GM12891 (cell line): Measurements from ENCODE around the gene PAX7.

ENCODE experiments used
- DNase-seq: peaks from one replicate; pipeline ENCODE4 v3.0.0; 2011; ENCODE audit warnings: low spot score; ENCODE audit not compliant: insufficient read length
- FAIRE-seq: peaks from 2 replicates; lab custom pipeline; 2011; peaks lifted over from hg19 to GRCh38; lab: Jason Lieb, UNC
- PAX5 ChIP-seq: IDR thresholded peaks from 2 replicates; pipeline ENCODE4 v1.6.1; 2011; ENCODE audit warnings: low read length, moderate library complexity, mild to moderate bottlenecking; ENCODE audit not compliant: insufficient read depth, severe bottlenecking
- POLR2A ChIP-seq: IDR thresholded peaks from 2 replicates; pipeline ENCODE4 v1.6.1; 2011; ENCODE audit warnings: low read depth, low read length, control low read depth
- POLR2AphosphoS5 ChIP-seq: IDR thresholded peaks from 2 replicates; pipeline ENCODE4 v1.6.1; 2011; ENCODE audit warnings: low read depth, low read length, control low read depth
- POU2F2 ChIP-seq: IDR thresholded peaks from 2 replicates; pipeline ENCODE4 v1.6.1; 2011; ENCODE audit warnings: low read depth, mild to moderate bottlenecking, control low read depth, low read length, moderate library complexity
- SPI1 ChIP-seq: IDR thresholded peaks from 2 replicates; pipeline ENCODE4 v1.6.1; 2011; ENCODE audit warnings: low read depth, low read length, control low read depth
- TAF1 ChIP-seq: IDR thresholded peaks from 2 replicates; pipeline ENCODE4 v1.6.1; 2011; ENCODE audit warnings: low read depth, low read length, control low read depth

PAX7 gene

DNA sequence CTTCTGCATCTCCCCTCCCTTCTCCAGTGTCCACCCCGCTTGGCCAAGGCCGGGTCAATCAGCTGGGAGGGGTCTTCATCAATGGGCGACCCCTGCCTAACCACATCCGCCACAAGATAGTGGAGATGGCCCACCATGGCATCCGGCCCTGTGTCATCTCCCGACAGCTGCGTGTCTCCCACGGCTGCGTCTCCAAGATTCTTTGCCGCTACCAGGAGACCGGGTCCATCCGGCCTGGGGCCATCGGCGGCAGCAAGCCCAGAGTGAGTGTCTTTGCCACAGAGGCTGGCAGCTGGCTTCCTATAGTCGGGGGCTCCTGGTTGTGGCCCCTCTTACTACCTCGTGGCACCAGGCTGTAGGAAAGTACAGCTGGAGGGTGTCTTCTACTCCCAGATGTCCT lies 3.6 kb downstream of the PAX7 start:
- no peak for TF ChIP-seq POLR2A
- TF ChIP-seq SPI1 = no peak
- no peak for TF ChIP-seq PAX5
- no peak for TF ChIP-seq TAF1
- no peak for TF ChIP-seq POLR2AphosphoS5
- no peak for TF ChIP-seq POU2F2
- FAIRE-seq = no peak
- DNase-seq = no peak

DNA sequence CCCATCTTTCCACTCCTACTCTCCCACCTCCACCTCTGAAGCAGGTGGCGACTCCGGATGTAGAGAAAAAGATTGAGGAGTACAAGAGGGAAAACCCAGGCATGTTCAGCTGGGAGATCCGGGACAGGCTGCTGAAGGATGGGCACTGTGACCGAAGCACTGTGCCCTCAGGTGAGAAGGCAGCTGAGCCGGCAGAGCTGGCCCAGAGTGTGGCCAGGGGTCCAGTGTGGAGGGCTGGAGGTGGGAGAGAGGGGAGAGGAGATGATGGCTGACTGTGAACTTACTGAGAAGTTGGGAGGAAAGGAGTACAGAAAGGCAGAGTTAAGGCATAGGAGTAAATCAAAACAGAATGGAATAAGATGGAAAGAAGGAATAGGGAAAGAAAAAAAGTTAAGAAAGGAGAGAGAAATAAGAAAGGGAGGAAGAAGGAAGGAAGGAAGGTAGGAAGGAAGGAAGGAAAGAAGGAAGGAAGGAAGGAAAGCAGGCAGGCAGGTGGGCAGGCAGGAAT lies 4.5 kb downstream of the PAX7 start:
- DNase-seq = no peak
- no peak for TF ChIP-seq POLR2AphosphoS5
- no peak for TF ChIP-seq PAX5
- TF ChIP-seq SPI1 = no peak
- TF ChIP-seq POU2F2 = no peak
- TF ChIP-seq TAF1 = no peak
- TF ChIP-seq POLR2A = no peak
- no peak for FAIRE-seq

DNA sequence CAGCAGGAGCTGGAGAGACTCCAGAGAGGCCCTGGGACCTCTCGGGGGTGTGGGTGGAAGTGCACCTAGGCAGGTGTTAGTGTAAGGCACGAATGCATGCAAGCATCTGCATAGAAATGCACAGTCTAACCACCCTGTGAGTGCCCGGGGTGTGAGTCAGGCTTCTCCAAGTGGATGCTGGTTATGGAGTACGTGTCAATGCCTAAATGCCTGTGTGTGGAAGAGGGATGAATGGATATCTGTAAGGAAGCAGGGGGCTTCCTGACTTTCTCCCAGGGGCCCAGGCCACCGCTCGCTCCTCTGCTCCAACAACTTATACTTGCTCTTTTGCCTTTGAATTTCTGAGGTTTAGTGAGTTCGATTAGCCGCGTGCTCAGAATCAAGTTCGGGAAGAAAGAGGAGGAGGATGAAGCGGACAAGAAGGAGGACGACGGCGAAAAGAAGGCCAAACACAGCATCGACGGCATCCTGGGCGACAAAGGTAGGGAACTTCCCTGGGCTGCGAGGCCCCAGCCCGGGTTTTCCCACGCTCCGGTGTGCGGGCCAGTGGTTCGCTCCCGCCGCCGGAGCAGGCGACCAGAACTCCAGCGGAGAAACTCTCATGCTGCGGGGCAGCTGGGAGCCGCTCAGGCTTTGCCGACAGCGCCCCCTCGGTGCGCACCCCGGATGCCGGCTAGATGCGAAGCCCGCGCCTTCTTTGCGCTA lies 5.4 kb downstream of the PAX7 start:
- FAIRE-seq (no peak), DNase-seq (no peak)
- no peak for TF ChIP-seq TAF1
- no peak for TF ChIP-seq POLR2A
- no peak for TF ChIP-seq SPI1
- TF ChIP-seq POU2F2 = no peak
- TF ChIP-seq POLR2AphosphoS5 = no peak
- TF ChIP-seq PAX5 = no peak

DNA sequence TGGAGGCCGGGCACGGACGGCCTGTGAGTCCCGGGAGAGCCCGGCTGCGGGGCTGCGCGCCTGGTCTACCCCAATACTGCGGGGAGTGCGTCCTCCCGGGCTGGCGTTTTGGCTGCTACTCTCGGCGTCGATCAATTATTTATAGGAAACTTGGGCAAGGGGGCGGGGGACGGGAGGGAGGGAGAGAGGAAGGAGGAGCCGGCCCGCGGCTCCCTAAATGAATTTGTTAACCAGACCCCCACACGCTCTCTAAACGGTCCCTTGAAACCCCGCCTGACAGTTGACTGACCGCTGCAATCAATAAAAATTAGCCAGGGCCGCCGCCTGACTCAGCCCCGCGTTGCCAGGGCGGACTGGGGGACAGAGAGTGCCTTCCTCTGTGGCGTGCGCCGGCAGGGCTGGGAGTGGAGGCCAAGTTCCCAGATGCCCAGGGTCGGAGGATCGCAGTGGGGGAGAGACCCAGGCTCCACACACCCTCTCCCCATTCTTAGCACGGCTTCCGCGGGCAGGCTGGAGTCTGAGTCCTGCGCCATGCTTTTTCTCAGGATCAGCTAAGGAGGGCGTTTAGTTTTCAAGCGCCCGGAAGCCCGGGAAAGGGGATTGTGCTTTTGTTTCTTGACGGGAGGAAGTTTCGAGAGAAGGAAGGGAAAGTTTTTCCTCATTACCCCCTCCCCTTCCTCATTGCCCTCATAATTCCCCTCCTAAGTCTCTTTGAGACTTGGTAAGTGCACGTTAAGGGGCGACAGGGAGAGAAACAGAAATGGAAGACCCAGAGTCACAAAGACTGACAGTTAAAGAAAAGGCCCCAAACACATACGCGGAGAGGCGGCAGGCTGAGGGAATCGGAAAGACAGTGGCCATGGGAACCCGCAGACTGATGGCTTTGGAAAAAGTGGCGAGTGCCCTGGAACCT lies 6.2 kb downstream of the PAX7 start:
- no peak for DNase-seq
- no peak for TF ChIP-seq SPI1
- no peak for TF ChIP-seq PAX5
- no peak for TF ChIP-seq POU2F2
- no peak for TF ChIP-seq POLR2A
- no peak for TF ChIP-seq POLR2AphosphoS5
- no peak for TF ChIP-seq TAF1
- FAIRE-seq = no peak

DNA sequence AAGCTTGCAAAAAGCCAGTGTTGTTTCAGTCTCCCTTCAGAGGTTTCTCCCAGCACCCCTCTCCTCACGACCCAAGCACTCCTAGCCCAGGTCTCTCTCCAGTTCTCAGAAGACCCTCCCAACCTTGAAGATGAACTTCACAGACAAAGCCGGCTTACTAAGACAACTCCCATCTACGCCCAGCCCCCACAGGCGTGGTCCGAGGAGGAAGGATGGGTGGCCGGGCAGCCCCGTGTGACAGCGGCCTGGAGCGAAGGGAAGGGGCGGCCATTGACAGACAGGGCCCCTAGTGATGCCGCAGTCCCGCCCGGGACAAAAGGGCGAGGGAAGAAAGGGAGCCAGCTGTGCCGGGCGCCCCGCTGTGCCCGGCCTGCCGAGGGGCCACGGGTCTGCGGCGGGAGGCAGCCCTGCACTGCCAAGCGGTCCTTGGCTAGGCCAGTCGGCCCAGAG lies 6.9 kb downstream of the PAX7 start:
- DNase-seq = no peak
- FAIRE-seq = no peak
- TF ChIP-seq POLR2AphosphoS5 (no peak), TAF1 (no peak), SPI1 (no peak), POLR2A (no peak)

DNA sequence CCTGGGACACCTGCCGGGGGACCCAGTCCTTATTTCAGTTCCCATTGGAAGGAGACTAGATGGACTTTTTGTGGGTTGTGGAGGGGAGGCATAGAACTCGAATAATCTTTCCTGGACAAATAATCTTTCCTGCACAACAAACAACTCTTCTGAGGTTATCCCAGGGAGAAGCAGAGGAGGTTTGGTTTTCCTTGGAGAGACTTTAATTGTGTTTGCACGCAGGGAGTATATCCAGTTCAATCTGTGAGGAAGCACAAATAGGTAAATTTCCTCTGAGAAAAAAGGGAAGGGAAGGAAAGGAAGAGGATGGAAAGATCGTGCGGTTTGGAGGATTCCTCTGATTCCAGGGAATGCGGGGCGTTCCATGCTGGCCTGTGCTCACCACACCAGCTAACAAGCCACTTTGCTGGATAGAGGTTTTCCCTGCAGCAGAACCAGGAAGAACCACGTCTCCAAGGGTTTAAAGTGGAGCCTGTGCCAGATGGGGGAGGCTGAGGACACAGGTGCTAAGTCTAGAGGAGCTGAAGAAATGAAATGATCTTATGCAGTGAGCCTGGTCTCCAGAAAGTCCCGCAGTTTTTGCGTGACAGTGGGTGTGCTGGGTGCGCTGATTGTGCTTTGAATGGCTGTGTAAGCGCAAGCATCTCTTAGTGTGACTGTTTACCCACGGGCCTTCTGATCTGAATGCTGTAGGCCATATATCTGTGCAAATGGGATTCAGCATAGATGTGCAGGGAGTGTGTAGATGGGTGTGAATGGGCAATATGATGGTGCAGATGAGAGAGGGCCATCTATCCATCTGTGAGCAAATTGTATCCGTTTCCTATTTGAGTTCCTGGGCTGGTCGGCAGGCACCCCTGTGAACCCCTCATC lies 7.6 kb downstream of the PAX7 start:
- FAIRE-seq (no peak), DNase-seq (no peak)
- TF ChIP-seq POU2F2 (no peak), TAF1 (no peak), POLR2A (no peak), PAX5 (no peak), POLR2AphosphoS5 (no peak), SPI1 (no peak)

DNA sequence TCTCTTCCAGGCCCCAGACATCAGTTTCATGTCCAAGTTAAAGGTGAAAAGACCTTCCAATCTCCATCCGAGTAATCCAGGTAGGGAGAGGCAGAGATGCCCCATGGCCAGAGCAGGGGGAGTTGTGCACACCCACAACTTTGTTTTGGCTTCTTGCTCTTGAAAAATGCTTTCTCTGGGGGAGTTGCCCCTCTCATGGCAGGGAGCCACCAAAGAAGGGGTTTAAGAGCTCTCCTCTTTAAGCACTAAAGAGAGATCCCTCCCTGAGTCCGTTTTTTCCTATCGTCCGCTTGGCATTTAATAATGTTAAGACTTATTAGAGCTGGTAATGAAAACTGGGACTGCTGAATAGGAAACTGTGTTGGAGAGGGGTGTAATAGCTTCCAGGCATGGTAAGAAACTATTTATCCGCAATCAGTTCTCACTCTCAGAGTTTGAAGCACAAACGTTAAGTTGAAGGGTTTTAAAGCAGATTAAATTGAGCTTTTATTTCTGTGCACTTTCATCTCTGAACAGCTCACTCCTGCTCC lies 8.3 kb downstream of the PAX7 start:
- no peak for DNase-seq
- no peak for TF ChIP-seq SPI1
- TF ChIP-seq POLR2AphosphoS5 = no peak
- no peak for TF ChIP-seq POLR2A
- TF ChIP-seq POU2F2 = no peak
- TF ChIP-seq TAF1 = no peak
- no peak for FAIRE-seq

DNA sequence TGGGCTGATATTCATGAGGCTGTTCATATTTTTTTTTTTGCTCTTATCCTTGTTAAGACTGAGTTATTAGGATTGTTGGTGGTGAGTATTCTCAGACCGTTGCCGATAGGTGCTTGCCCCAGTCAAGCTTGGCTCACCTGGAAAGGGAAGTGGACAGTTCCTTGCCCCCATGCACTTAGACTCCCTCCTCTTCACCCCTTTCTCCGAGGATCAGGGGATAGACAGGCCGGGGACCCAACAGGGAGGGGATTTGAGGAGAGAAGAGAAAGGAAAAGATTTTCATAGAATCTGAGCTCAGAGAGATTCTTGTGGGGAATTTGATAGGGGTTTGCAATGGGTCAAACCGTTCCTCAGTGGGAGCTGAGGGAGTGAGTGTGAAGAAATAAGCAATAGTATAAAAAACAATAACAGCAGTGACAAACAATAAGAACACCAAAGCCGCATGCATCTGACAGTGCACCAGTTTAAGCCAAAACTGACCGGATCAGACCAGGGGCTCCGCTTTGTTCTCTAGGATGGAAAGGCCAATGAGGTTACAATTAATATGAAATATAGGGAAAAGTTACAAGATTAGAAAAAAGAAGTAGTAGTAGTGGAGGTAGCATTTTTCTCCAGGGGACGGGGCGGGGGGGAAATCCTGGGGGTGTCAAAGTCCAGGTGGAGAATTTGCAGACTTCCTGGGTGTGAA lies 8.9 kb downstream of the PAX7 start:
- FAIRE-seq (no peak), DNase-seq (no peak)
- TF ChIP-seq SPI1 (no peak), POLR2A (no peak), POU2F2 (no peak), POLR2AphosphoS5 (no peak), TAF1 (no peak), PAX5 (no peak)
